ENCODE measurements around the gene DHX16.
"Not testable (repeated sequence)": the region's sequence is repeated elsewhere in the genome, so short reads cannot be mapped to it uniquely, and the experiment has no call there.

The DHX16 gene

GRCh38 chr6:30672445-30673253, at the start of gene DHX16:
Gene DHX16, minus strand, starts transcription at chr6:30673006. Its CDS starts 165 bp downstream, at chr6:30672841.
- peak; percentile 91 for DNase-seq (ENCODE audit: low read depth)
- TF ChIP-seq CTCF (conservative IDR thresholded peaks at IDR 0.05; ENCODE audit: low read depth, low read length), result peak; percentile 94
- H3K4me3 ChIP-seq (ENCODE audit: low read length), result peak within 1 kb of the TSS; percentile 89

- DNase-seq (ENCODE audit: low read depth), result not testable (repeated sequence)
- H3K4me3 ChIP-seq (ENCODE audit: low read length), result peak overlapping the region; percentile 90
Measured at GRCh38 chr6:30722025-30722279, 49.1 kb upstream of the DHX16 start.

- no peak for TF ChIP-seq CTCF (conservative IDR thresholded peaks at IDR 0.05; ENCODE audit: low read depth, low read length)
- H3K4me3 ChIP-seq (ENCODE audit: low read length), result peak overlapping the region; percentile 100
- no peak for DNase-seq (ENCODE audit: low read depth)
Measured at GRCh38 chr6:30721198-30722024, 48.6 kb upstream of the DHX16 start.

GRCh38 chr6:30720738-30721197, 48.0 kb upstream of the DHX16 start:
- no peak for DNase-seq (ENCODE audit: low read depth)

GRCh38 chr6:30719791-30720737, 47.3 kb upstream of the DHX16 start, which contains the start of gene TUBB:
Gene TUBB, plus strand, starts transcription at chr6:30720352. Its CDS starts 155 bp downstream, at chr6:30720507.
- peak; percentile 94 for DNase-seq (ENCODE audit: low read depth)
- peak within 1 kb of the TSS; percentile 100 for H3K4me3 ChIP-seq (ENCODE audit: low read length)
- TF ChIP-seq CTCF (conservative IDR thresholded peaks at IDR 0.05; ENCODE audit: low read depth, low read length), result peak; percentile 9

More at GRCh38 chr6:30720738-30721197, 48.0 kb upstream of the DHX16 start:
- peak overlapping the region; percentile 100 for H3K4me3 ChIP-seq (ENCODE audit: low read length)
- no peak for TF ChIP-seq CTCF (conservative IDR thresholded peaks at IDR 0.05; ENCODE audit: low read depth, low read length)

GRCh38 chr6:30719356-30719755, 46.5 kb upstream of the DHX16 start:
- DNase-seq (ENCODE audit: low read depth), result no peak
- peak overlapping the region; percentile 100 for H3K4me3 ChIP-seq (ENCODE audit: low read length)
- no peak for TF ChIP-seq CTCF (conservative IDR thresholded peaks at IDR 0.05; ENCODE audit: low read depth, low read length)

- DNase-seq (ENCODE audit: low read depth), result not testable (repeated sequence)
- peak overlapping the region; percentile 57 for H3K4me3 ChIP-seq (ENCODE audit: low read length)
Measured at GRCh38 chr6:30717845-30718720, 45.3 kb upstream of the DHX16 start.
